H1 (cell line): Measurements from ENCODE around the gene PPP1R1B. TPM values are rescaled to one million over a fixed set of nuclear protein-coding genes. Genes with fewer than 3 reads are reported as not detected.

Experiments used
- CTCF ChIA-PET: fragments of 300-600 bp; sonication (Branson Sonifier 250); formaldehyde crosslinking; loops from one replicate; lab custom pipeline; 2021; ENCODE audit not compliant: partially characterized antibody; lab: Charles Lee
- POLR2A ChIA-PET: fragments of 300-600 bp; sonication (Branson Sonifier 250); formaldehyde crosslinking; loops from one replicate; lab custom pipeline; 2021; ENCODE audit warnings: inconsistent platforms; ENCODE audit not compliant: partially characterized antibody; lab: Charles Lee
- DNase-seq, 2 experiments: peaks; one replicate each; pipeline versions ENCODE4 v3.0.0 to v3.0.0-alpha.2; 2010 to 2022; ENCODE audit warnings: low spot score in 2 of 2, low read depth in 1 of 2, mixed read lengths in 1 of 2
- FAIRE-seq: peaks from 2 replicates; lab custom pipeline; 2011; peaks lifted over from hg19 to GRCh38; lab: Jason Lieb, UNC
- H2AFZ ChIP-seq: 2 replicates; pipeline ENCODE4 v1.8.1; 2012; ENCODE audit warnings: low read length, inconsistent platforms
- H2AK5ac ChIP-seq: 2 replicates; pipeline ENCODE4 v1.6.1; 2013; ENCODE audit warnings: low read depth, low read length
- H2BK120ac ChIP-seq: replicated peaks from 2 replicates; pipeline ENCODE3; 2013; ENCODE audit warnings: low read depth, low read length, inconsistent platforms
- H2BK12ac ChIP-seq: 2 replicates; pipeline ENCODE4 v1.6.1; 2013; ENCODE audit warnings: low read depth, low read length
- H2BK15ac ChIP-seq: 2 replicates; pipeline ENCODE4 v1.6.1; 2013; ENCODE audit warnings: low read length
- H2BK20ac ChIP-seq: 2 replicates; pipeline ENCODE4 v1.6.1; 2013; ENCODE audit warnings: low read length
- H2BK5ac ChIP-seq: 2 replicates; pipeline ENCODE4 v1.6.1; 2013; ENCODE audit warnings: low read depth, low read length
- H3K14ac ChIP-seq: 2 replicates; pipeline ENCODE4 v1.6.1; 2013; ENCODE audit warnings: inconsistent platforms; ENCODE audit not compliant: insufficient read length
- H3K18ac ChIP-seq: 2 replicates; pipeline ENCODE4 v1.6.1; 2013; ENCODE audit warnings: low read length; ENCODE audit errors: extremely low read depth
- H3K23ac ChIP-seq: 2 replicates; pipeline ENCODE4 v1.6.1; 2013; ENCODE audit warnings: inconsistent platforms; ENCODE audit not compliant: insufficient read length
- H3K23me2 ChIP-seq: 2 replicates; pipeline ENCODE4 v1.6.1; 2013; ENCODE audit warnings: low read depth, low read length
- H3K27ac ChIP-seq: 2 replicates; pipeline ENCODE4 v1.6.1; 2011; ENCODE audit warnings: low read depth, low read length, inconsistent platforms
- H3K27me3 ChIP-seq, 4 experiments: replicated peaks in 1 of 4; 1 replicate in 1 of 4; 2 replicates in 3 of 4; pipeline versions ENCODE4 v1.6.1 to v1.8.1; 2011 to 2013; ENCODE audit warnings: low read length in 3 of 4, mild to moderate bottlenecking in 3 of 4, inconsistent platforms in 2 of 4, mixed read lengths in 2 of 4, moderate library complexity in 1 of 4; ENCODE audit not compliant: control insufficient read depth in 3 of 4, insufficient read depth in 3 of 4; ENCODE audit errors: extremely low read depth in 1 of 4
- H3K36me3 ChIP-seq, 4 experiments: 2 replicates each; pipeline versions ENCODE4 v1.6.1 to v1.8.1; 2011 to 2013; ENCODE audit warnings: mild to moderate bottlenecking in 4 of 4, low read length in 3 of 4, moderate library complexity in 2 of 4, control low read depth in 1 of 4, inconsistent platforms in 1 of 4; ENCODE audit not compliant: insufficient read depth in 4 of 4, control insufficient read depth in 2 of 4
- H3K4ac ChIP-seq: replicated peaks from 2 replicates; pipeline ENCODE3; 2013; ENCODE audit warnings: low read length, low read depth, mixed read lengths, inconsistent platforms; ENCODE audit not compliant: insufficient read length
- H3K4me1 ChIP-seq, 4 experiments: replicated peaks in 1 of 4; 1 replicate in 1 of 4; 2 replicates in 3 of 4; pipeline versions ENCODE4 v1.6.1 to v1.8.1; 2011 to 2013; ENCODE audit warnings: low read length in 3 of 4, inconsistent platforms in 2 of 4, mixed read lengths in 1 of 4; ENCODE audit not compliant: insufficient read depth in 4 of 4, control insufficient read depth in 3 of 4
- H3K4me2 ChIP-seq, 2 experiments: 2 replicates each; pipeline versions ENCODE4 v1.6.1 to v1.8.1; 2011 to 2013; ENCODE audit warnings: low read depth in 2 of 2, low read length in 2 of 2, control low read depth in 1 of 2, inconsistent platforms in 1 of 2, mild to moderate bottlenecking in 1 of 2; ENCODE audit not compliant: insufficient read depth in 1 of 2
- H3K4me3 ChIP-seq, 4 experiments: fragments of 200-600, 300-600 bp in 1 of 4; sonication (generic), shearing (Covaris generic), sonication (Bioruptor Twin) in 1 of 4; 2 replicates each; pipeline versions ENCODE4 v1.5.1 to v1.8.1; 2011 to 2016; ENCODE audit warnings: low read length in 4 of 4, low read depth in 3 of 4, control low read depth in 2 of 4, inconsistent platforms in 2 of 4, mild to moderate bottlenecking in 2 of 4, mixed read lengths in 1 of 4, moderate library complexity in 1 of 4; ENCODE audit not compliant: insufficient read depth in 2 of 4; ENCODE audit errors: extremely low read depth in 1 of 4
- H3K56ac ChIP-seq: replicated peaks from 2 replicates; pipeline ENCODE3; 2013; ENCODE audit warnings: low read depth, mild to moderate bottlenecking, mixed read lengths, low read length, inconsistent platforms; ENCODE audit not compliant: insufficient read length
- H3K79me1 ChIP-seq: 2 replicates; pipeline ENCODE4 v1.6.1; 2013; ENCODE audit warnings: low read depth, low read length, control low read depth
- H3K79me2 ChIP-seq, 2 experiments: 2 replicates each; pipeline versions ENCODE4 v1.6.1 to v1.8.1; 2012 to 2013; ENCODE audit warnings: low read length in 2 of 2, mild to moderate bottlenecking in 2 of 2, inconsistent platforms in 1 of 2; ENCODE audit not compliant: insufficient read depth in 2 of 2, control insufficient read depth in 1 of 2
- H3K9ac ChIP-seq, 4 experiments: replicated peaks in 1 of 4; 1 replicate in 1 of 4; 2 replicates in 3 of 4; pipeline versions ENCODE4 v1.6.1 to v1.8.1; 2011 to 2013; ENCODE audit warnings: low read depth in 3 of 4, low read length in 3 of 4, control low read depth in 2 of 4, mild to moderate bottlenecking in 2 of 4, moderate library complexity in 2 of 4, inconsistent platforms in 1 of 4; ENCODE audit errors: extremely low read depth in 1 of 4
- H3K9me3 ChIP-seq, 2 experiments: 2 replicates each; pipeline versions ENCODE4 v1.6.1 to v1.8.1; 2012 to 2013; ENCODE audit warnings: mild to moderate bottlenecking in 2 of 2, moderate library complexity in 2 of 2, control low read depth in 1 of 2, inconsistent platforms in 1 of 2, low read depth in 1 of 2, low read length in 1 of 2, mixed read lengths in 1 of 2; ENCODE audit not compliant: insufficient read depth in 2 of 2
- H4K20me1 ChIP-seq, 2 experiments: replicated peaks in 1 of 2; 2 replicates each; pipeline versions ENCODE3 to v1.8.1; 2011 to 2013; ENCODE audit warnings: inconsistent platforms in 2 of 2, low read length in 2 of 2, mild to moderate bottlenecking in 1 of 2; ENCODE audit not compliant: insufficient read depth in 2 of 2, control insufficient read depth in 1 of 2
- H4K5ac ChIP-seq: 2 replicates; pipeline ENCODE4 v1.6.1; 2013; ENCODE audit warnings: low read length, low read depth, mixed read lengths, inconsistent platforms; ENCODE audit not compliant: insufficient read length
- H4K8ac ChIP-seq: 2 replicates; pipeline ENCODE4 v1.8.0; 2013; ENCODE audit warnings: mild to moderate bottlenecking, moderate library complexity, low read length, inconsistent platforms; ENCODE audit not compliant: insufficient read depth; ENCODE audit errors: extremely low read depth
- H4K91ac ChIP-seq: replicated peaks from 2 replicates; pipeline ENCODE3; 2013; ENCODE audit warnings: low read length, mixed read lengths, inconsistent platforms; ENCODE audit not compliant: insufficient read length
- BRCA1 ChIP-seq: IDR thresholded peaks from 2 replicates; pipeline ENCODE4 v1.6.1; 2012; ENCODE audit warnings: low read depth, low read length, improper control_type of control experiment
- CEBPB ChIP-seq: IDR thresholded peaks from 2 replicates; pipeline ENCODE4 v1.6.1; 2012; ENCODE audit warnings: low read depth, low read length
- CHD1 ChIP-seq: IDR thresholded peaks from 2 replicates; pipeline ENCODE4 v1.6.1; 2012; ENCODE audit warnings: low read depth, low read length, improper control_type of control experiment
- NRF1 ChIP-seq: IDR thresholded peaks from 2 replicates; pipeline ENCODE4 v1.6.1; 2011; ENCODE audit warnings: mild to moderate bottlenecking, low read depth, low read length, improper control_type of control experiment
- POLR2A ChIP-seq, 2 experiments: IDR thresholded peaks; 1 replicate in 1 of 2; 2 replicates in 1 of 2; pipeline ENCODE4 v1.6.1; 2011; ENCODE audit warnings: low read depth in 2 of 2, low read length in 2 of 2, mild to moderate bottlenecking in 2 of 2; ENCODE audit errors: control extremely low read depth in 1 of 2
- POU5F1 ChIP-seq: IDR thresholded peaks from 2 replicates; pipeline ENCODE4 v1.6.1; 2011; ENCODE audit warnings: low read depth, mild to moderate bottlenecking, low read length, moderate library complexity
- SP1 ChIP-seq: IDR thresholded peaks from 2 replicates; pipeline ENCODE4 v1.6.1; 2011; ENCODE audit warnings: low read depth, low read length
- SP2 ChIP-seq: IDR thresholded peaks from 2 replicates; pipeline ENCODE4 v1.6.1; 2012; ENCODE audit warnings: mild to moderate bottlenecking, low read length, inconsistent platforms
- TAF7 ChIP-seq: optimal IDR thresholded peaks from 2 replicates; pipeline ENCODE3; 2011; ENCODE audit warnings: low read depth, mild to moderate bottlenecking, inconsistent platforms, low read length, moderate library complexity, borderline replicate concordance
- TBP ChIP-seq: IDR thresholded peaks from 2 replicates; pipeline ENCODE4 v1.6.1; 2011; ENCODE audit warnings: low read depth, low read length, improper control_type of control experiment
- TCF12 ChIP-seq: IDR thresholded peaks from 2 replicates; pipeline ENCODE4 v1.6.1; 2011; ENCODE audit warnings: low read depth, mild to moderate bottlenecking, low read length
- WGBS, 2 experiments: shearing (Covaris generic) in 1 of 2; methylation state at CpG; one replicate each; pipeline versions ENCODE4 v1.1.6 to v1.1.7; 2013 to 2015; ENCODE audit warnings: low lambda C conversion rate in 2 of 2, mixed read lengths in 2 of 2, inconsistent platforms in 1 of 2, low coverage in 1 of 2, missing lambda C conversion rate in 1 of 2; ENCODE audit not compliant: insufficient replicate concordance in 2 of 2, insufficient coverage in 1 of 2, insufficient read length in 1 of 2; ENCODE audit errors: extremely low coverage in 1 of 2, missing lambda C conversion rate in 1 of 2; 5-methylcytosine and 5-hydroxymethylcytosine counted together
- polyA plus RNA-seq, 7 experiments: library from polyadenylated mRNA; depleted of rRNA in 3 of 7; stranded (reverse) in 5 of 7; unstranded in 2 of 7; fragments of >200 nt in 5 of 7; fragments of 200-250 nt in 2 of 7; gene quantifications; 1 replicate in 5 of 7; 2 replicates in 1 of 7; 4 replicates in 1 of 7; pipeline versions ENCODE4 v1.2.1 to v1.2.3, GENCODE V29; 2011 to 2013; ENCODE audit warnings: missing spikeins in 2 of 7, mixed read lengths in 2 of 7
- total RNA-seq: library from RNA; stranded (reverse); fragmentation: NEBNext Ultra II Directional; extraction: Animal tissue kit (Norgen Biotek cat#: 25700); gene quantifications from 2 replicates; pipeline ENCODE4 v1.2.1, GENCODE V29; 2021

PPP1R1B gene
- total and polyA plus RNA-seq, 2 of the 8 experiments (the other 6 are each of a cell fraction or from before 2014, with no cell fraction given): 10.7 to 22.3 TPM

DNA sequence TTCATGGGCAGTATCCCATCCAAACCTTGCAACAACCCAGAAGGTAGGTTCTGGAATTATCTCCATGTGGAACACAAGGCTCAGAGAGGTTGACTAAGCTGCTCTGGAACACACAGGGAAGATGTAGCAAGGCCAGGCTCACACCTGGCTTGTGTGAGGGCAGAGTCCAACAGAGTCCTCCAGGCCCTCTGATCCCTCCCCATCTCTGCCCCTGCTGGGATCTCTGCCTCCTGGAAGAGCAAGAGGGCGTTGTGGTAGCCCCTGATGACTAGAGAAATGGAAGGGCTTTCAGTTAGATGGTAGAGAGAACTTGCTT is 7.0 kb upstream of the PPP1R1B start:
- TF ChIP-seq POU5F1: no peak
- TF ChIP-seq TBP: no peak
- TF ChIP-seq SP2: no peak
- TF ChIP-seq NRF1: no peak
- no peak for TF ChIP-seq SP1
- no peak for TF ChIP-seq TCF12
- no peak for TF ChIP-seq CHD1
- TF ChIP-seq BRCA1: no peak
- TF ChIP-seq TAF7: no peak
- no peak for TF ChIP-seq POLR2A (IDR thresholded peaks at IDR 0.05; ENCODE audit: control extremely low read depth in 1 of 2, low read depth in 2 of 2, low read length in 2 of 2)
- no peak for TF ChIP-seq CEBPB
- Histone ChIP-seq H3K14ac (no peak overlapping the region), H3K79me1 (no peaks in the 10 kb centered on the region), H3K36me3 (no peaks in the 10 kb centered on the region), H4K8ac (no peak overlapping the region), H4K91ac (no peak overlapping the region), H2BK15ac (no peak overlapping the region), H4K5ac (no peak overlapping the region), H3K56ac (no peak overlapping the region), H3K27ac (no peak overlapping the region), H2BK5ac (no peak overlapping the region), H3K18ac (no peak overlapping the region), H2BK12ac (0 out of 2 replicates have a peak overlapping the region, but pooled peaks have one; percentile 18), H3K4ac (no peak overlapping the region), H3K23me2 (peaks cover 10% of the 10 kb centered on the region; the same call in 1 of the 2 replicates), H3K79me2 (no peaks in the 10 kb centered on the region), H2AFZ (no peak overlapping the region), H3K4me2 (no peak overlapping the region), H3K4me1 (peaks cover 0 to 9% (median 6%) of the 10 kb centered on the region in 4 experiments; a peak in 4 of 7 replicates), H4K20me1 (no peaks in the 10 kb centered on the region), H3K4me3 (no peak overlapping the region), H2BK20ac (no peak overlapping the region; the same call in 1 of the 2 replicates), H3K9me3 (no peaks in the 10 kb centered on the region), H2AK5ac (no peak overlapping the region), H3K23ac (no peak overlapping the region), H2BK120ac (no peak overlapping the region), H3K27me3 (peaks cover 27 to 55% (median 47%) of the 10 kb centered on the region in 4 experiments), H3K9ac (no peak overlapping the region)
- no peak for FAIRE-seq
- POLR2A ChIA-PET: interaction anchor here (0.8 to 2.8 kb wide), 6 partner anchors 14 to 217 kb away, joined by 3 to 11 read pairs (median 4); partner anchors contain the start of gene PNMT
- CTCF ChIA-PET: interaction anchor here (0.6 to 49.2 kb wide), 10 partner anchors 15 to 133 kb away, joined by 3 to 1885 read pairs (median 98); partner anchors contain the start of genes ERBB2, MIEN1, NEUROD2 and PGAP3
- DNase-seq: no peak
- WGBS, 2 experiments: 44% methylated on average over 1 of the region's 1 CpG; no CpG with 5 or more reads in 1 of the 2 experiments
